EH (cell line): ENCODE data around the gene EDA.
"Not testable (repeated sequence)": the region's sequence is repeated elsewhere in the genome, so short reads cannot be mapped to it uniquely, and the experiment has no call there.

Source experiments
- DNase-seq: peaks from one replicate; pipeline ENCODE4 v3.0.0-alpha.2; 2015; ENCODE audit warnings: low read depth

Gene EDA

GRCh38 chrX:69746051-69746450 is 130.1 kb downstream of the EDA start:
- DNase-seq, result no peak

- DNase-seq, result no peak
These were observed 132.1 kb downstream of the EDA start for GRCh38 chrX:69748055-69748454.

- no peak for DNase-seq
These were observed 144.2 kb downstream of the EDA start for GRCh38 chrX:69759921-69760625.

- no peak for DNase-seq
These were observed 145.7 kb downstream of the EDA start for GRCh38 chrX:69761633-69762032.

- no peak for DNase-seq
These were observed 146.4 kb downstream of the EDA start for GRCh38 chrX:69762340-69762739.

- no peak for DNase-seq
These were observed 177.5 kb downstream of the EDA start for GRCh38 chrX:69793260-69793935.

GRCh38 chrX:69795702-69796101 is 179.8 kb downstream of the EDA start:
- no peak for DNase-seq

GRCh38 chrX:69807400-69807799 is 191.5 kb downstream of the EDA start:
- no peak for DNase-seq

- no peak for DNase-seq
These were observed 192.5 kb downstream of the EDA start for GRCh38 chrX:69808375-69808774.

GRCh38 chrX:69813677-69814076 is 197.8 kb downstream of the EDA start:
- no peak for DNase-seq

GRCh38 chrX:69815063-69815462 is 199.2 kb downstream of the EDA start:
- no peak for DNase-seq

- no peak for DNase-seq
These were observed 199.6 kb downstream of the EDA start for GRCh38 chrX:69815519-69815918.

GRCh38 chrX:69844636-69845035 is 228.7 kb downstream of the EDA start:
- no peak for DNase-seq

GRCh38 chrX:69859999-69860398 is 244.1 kb downstream of the EDA start:
- DNase-seq, result not testable (repeated sequence)

- no peak for DNase-seq
These were observed 260.3 kb downstream of the EDA start for GRCh38 chrX:69876221-69876620.

GRCh38 chrX:69884210-69884609 is 268.3 kb downstream of the EDA start:
- no peak for DNase-seq

- no peak for DNase-seq
These were observed 280.1 kb downstream of the EDA start for GRCh38 chrX:69896046-69896445.

- no peak for DNase-seq
These were observed 284.6 kb downstream of the EDA start for GRCh38 chrX:69900491-69900890.

- no peak for DNase-seq
These were observed 290.5 kb downstream of the EDA start for GRCh38 chrX:69906447-69906846.

GRCh38 chrX:69914781-69915180 is 298.9 kb downstream of the EDA start:
- DNase-seq, result no peak

GRCh38 chrX:69919749-69920148 is 303.8 kb downstream of the EDA start:
- DNase-seq, result no peak

GRCh38 chrX:69932323-69932722 is 316.4 kb downstream of the EDA start:
- DNase-seq, result no peak

GRCh38 chrX:69948276-69948797 is 332.4 kb downstream of the EDA start:
- no peak for DNase-seq

- DNase-seq, result no peak
These were observed 335.8 kb downstream of the EDA start for GRCh38 chrX:69951753-69952152.
